OCI-LY7 (cell line): ENCODE data around the gene REN.

Source experiments
- CTCF ChIP-seq: fragments of 200-600 bp; sonication (generic); conservative IDR thresholded peaks from 2 replicates; pipeline ENCODE4 v1.5.1; 2014; ENCODE audit warnings: mild to moderate bottlenecking, antibody characterized with exemption, low read length, moderate library complexity, mixed read lengths
- EZH2phosphoT487 ChIP-seq: fragments of 200-600 bp; sonication (generic); IDR thresholded peaks from 2 replicates; pipeline ENCODE4 v1.6.1; 2018; ENCODE audit warnings: low read depth, borderline replicate concordance, mild to moderate bottlenecking, mixed run types, antibody characterized with exemption, low read length, moderate library complexity, mixed read lengths

DNA sequence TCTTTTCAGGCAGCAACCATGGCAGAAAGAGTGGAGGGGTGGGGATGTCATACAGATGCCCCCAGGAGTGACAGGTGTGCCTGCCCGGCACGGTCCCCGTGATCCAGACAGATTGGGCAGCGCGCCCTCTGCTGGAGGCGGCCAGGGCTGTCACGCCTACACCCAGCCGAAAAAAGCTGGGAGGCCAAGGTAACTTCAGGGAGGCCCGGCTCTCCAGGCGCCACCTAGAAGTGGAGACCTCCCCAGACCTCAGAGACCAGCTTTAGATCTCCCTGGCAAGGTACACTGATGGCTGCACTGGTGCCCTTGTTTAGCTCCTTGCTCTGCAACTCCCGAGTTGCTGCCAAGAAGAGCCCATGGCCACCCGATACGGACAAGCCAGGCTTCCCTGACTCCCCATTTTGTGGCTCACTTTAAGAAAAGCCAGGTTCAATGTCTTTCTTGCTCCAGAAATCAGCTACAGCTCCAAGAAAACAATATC, 41.0 kb upstream of the REN start:
- TF ChIP-seq CTCF (peak; percentile 89), EZH2phosphoT487 (no peak)
